Endothelial cell (in vitro differentiated cells): Measurements from ENCODE around the gene ZNF229. TPM values are rescaled to one million over a fixed set of nuclear protein-coding genes. Genes with fewer than 3 reads are reported as not detected.

Experiments
- DNase-seq: peaks from one replicate; pipeline ENCODE4 v3.0.0; 2021; ENCODE audit warnings: low spot score
- H3K27ac Mint-ChIP-seq: one replicate; pipeline ENCODE4 v1.8.0; 2021; ENCODE audit warnings: mixed read lengths, inconsistent platforms; ENCODE audit not compliant: unreplicated experiment
- H3K27me3 Mint-ChIP-seq: one replicate; pipeline ENCODE4 v1.8.0; 2021; ENCODE audit warnings: mild to moderate bottlenecking, moderate library complexity, mixed read lengths, inconsistent platforms; ENCODE audit not compliant: unreplicated experiment
- H3K36me3 Mint-ChIP-seq: one replicate; pipeline ENCODE4 v1.8.0; 2021; ENCODE audit warnings: mild to moderate bottlenecking, low read depth, mixed read lengths, inconsistent platforms; ENCODE audit not compliant: unreplicated experiment
- H3K4me1 Mint-ChIP-seq: one replicate; pipeline ENCODE4 v1.8.0; 2021; ENCODE audit warnings: mild to moderate bottlenecking, mixed read lengths, inconsistent platforms; ENCODE audit not compliant: unreplicated experiment
- H3K4me3 Mint-ChIP-seq: one replicate; pipeline ENCODE4 v1.8.0; 2021; ENCODE audit warnings: mild to moderate bottlenecking, mixed read lengths, inconsistent platforms; ENCODE audit not compliant: unreplicated experiment
- H3K9me3 Mint-ChIP-seq: one replicate; pipeline ENCODE4 v1.8.0; 2021; ENCODE audit warnings: mixed read lengths, inconsistent platforms; ENCODE audit not compliant: unreplicated experiment
- total RNA-seq: library from RNA; stranded (reverse); fragmentation: NEBNext Ultra II Directional; extraction: Animal tissue kit (Norgen Biotek cat#: 25700); gene quantifications from one replicate; pipeline ENCODE4 v1.2.1, GENCODE V29; 2021; ENCODE audit not compliant: unreplicated experiment
- TF ChIP-seq, protein P1 (sequence below): fragments of 200-600 bp; sonication (generic); IDR thresholded peaks from one replicate; pipeline ENCODE4 v1.5.0; 2021; ENCODE audit warnings: antibody characterized with exemption; ENCODE audit not compliant: unreplicated experiment

Gene ZNF229
- total RNA-seq, 1 donor from 2014 or later, result 10.3 TPM

DNA sequence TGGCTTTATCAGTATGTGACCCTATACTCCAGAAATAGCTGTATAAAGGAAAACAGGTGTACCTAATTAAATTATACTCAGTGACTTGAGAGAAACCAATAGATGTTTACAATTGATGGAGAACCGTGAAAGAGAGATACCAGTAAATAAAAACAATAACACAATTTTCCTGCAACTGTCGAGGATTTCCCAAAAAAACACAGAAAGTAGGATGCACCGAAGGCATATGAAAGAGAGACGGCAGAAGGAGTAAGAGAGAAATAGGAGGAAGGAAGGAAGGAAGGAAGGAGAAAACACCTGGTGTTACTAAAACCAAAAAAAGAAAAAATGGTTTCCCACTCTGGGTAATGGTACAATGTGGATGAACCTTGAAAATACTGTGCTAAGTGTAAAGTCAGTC, 6.8 kb upstream of the ZNF229 start:
- Mint-ChIP-seq H3K27me3 (peaks cover 12% of the 10 kb centered on the region), H3K4me1 (no peaks in the 10 kb centered on the region), H3K27ac (no peak overlapping the region), H3K36me3 (peaks cover 39% of the 10 kb centered on the region), H3K9me3 (peaks cover 49% of the 10 kb centered on the region), H3K4me3 (no peak overlapping the region)
- TF ChIP-seq, protein P1, sequence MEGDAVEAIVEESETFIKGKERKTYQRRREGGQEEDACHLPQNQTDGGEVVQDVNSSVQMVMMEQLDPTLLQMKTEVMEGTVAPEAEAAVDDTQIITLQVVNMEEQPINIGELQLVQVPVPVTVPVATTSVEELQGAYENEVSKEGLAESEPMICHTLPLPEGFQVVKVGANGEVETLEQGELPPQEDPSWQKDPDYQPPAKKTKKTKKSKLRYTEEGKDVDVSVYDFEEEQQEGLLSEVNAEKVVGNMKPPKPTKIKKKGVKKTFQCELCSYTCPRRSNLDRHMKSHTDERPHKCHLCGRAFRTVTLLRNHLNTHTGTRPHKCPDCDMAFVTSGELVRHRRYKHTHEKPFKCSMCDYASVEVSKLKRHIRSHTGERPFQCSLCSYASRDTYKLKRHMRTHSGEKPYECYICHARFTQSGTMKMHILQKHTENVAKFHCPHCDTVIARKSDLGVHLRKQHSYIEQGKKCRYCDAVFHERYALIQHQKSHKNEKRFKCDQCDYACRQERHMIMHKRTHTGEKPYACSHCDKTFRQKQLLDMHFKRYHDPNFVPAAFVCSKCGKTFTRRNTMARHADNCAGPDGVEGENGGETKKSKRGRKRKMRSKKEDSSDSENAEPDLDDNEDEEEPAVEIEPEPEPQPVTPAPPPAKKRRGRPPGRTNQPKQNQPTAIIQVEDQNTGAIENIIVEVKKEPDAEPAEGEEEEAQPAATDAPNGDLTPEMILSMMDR, result no peak
- DNase-seq, result no peak

DNA sequence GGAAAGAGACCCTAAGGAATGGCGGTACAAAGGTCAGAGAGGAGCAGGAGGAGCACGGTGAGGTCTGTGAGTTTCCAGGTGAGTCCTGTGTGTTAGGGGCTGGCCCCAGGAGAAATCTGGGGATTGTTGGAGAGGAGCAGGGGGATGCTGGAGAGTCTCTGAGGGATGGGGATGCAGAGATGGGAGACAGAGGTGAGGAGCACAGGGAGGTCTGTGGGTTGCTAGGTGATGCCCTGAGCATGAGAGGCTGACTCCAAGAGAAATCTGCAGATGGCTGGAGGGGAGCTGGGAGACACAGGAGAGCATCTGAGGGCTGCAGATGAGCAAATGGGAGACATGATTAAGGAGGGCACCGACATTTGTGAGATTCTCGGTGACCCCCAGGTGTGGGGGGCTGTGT, 4.1 kb upstream of the ZNF229 start:
- Mint-ChIP-seq H3K4me1 (peaks cover 3% of the 10 kb centered on the region), H3K27me3 (peaks cover 10% of the 10 kb centered on the region), H3K9me3 (peaks cover 50% of the 10 kb centered on the region), H3K4me3 (peak overlapping the region; percentile 59), H3K27ac (no peak overlapping the region), H3K36me3 (peaks cover 33% of the 10 kb centered on the region)
- TF ChIP-seq, protein P1, result no peak
- DNase-seq, result no peak

DNA sequence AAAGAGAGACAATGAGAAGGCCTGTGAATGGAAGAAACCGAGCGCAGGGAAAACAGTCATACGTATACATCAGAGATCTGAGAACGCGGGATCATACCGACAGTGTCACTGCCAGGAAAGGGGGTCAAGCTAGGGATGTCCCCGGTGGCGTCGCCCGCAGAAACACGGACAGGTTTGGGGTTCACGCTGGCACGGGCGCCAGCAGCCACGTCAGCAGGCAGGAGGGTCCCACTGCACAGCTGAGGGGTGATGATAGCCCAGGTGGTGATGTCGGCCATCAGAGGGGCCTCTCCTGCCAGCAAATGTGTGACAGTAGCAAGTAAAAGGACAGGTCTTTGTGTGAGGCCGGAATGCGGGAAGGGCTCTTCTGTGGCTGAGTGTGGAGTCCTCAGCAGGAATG, 3.4 kb upstream of the ZNF229 start:
- Mint-ChIP-seq H3K27ac (no peak overlapping the region), H3K27me3 (peaks cover 10% of the 10 kb centered on the region), H3K36me3 (peaks cover 34% of the 10 kb centered on the region), H3K4me3 (peak overlapping the region; percentile 59), H3K9me3 (peaks cover 51% of the 10 kb centered on the region), H3K4me1 (peaks cover 3% of the 10 kb centered on the region)
- TF ChIP-seq, protein P1, result no peak
- DNase-seq, result no peak

DNA sequence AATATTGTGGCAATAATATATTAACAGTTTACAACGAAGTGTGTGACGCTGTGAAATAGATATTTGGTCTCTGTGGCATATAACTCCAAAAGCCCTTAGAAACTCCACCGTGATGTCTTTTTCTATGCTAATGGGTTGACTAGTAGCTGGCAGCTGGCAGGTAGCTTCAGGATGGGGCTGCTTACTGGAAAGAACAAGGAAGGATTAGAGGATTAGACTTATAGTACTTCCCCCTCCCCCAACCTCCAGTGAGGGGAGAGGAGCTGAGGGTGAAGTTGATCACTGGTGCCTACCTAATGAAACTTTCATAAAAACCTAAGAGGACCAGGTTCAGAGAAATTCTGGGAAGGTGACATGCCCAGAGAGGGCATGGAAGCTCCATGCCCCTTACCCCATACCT, 9.8 kb downstream of the ZNF229 start:
- no peak for DNase-seq
- peak overlapping the region; percentile 59 for H3K4me3 Mint-ChIP-seq
- H3K36me3 Mint-ChIP-seq, result peaks cover 56% of the 10 kb centered on the region
- H3K4me1 Mint-ChIP-seq, result no peaks in the 10 kb centered on the region
- no peaks in the 10 kb centered on the region for H3K27me3 Mint-ChIP-seq
- H3K27ac Mint-ChIP-seq, result no peak overlapping the region
- H3K9me3 Mint-ChIP-seq, result peaks cover 16% of the 10 kb centered on the region
- TF ChIP-seq, protein P1, result no peak

DNA sequence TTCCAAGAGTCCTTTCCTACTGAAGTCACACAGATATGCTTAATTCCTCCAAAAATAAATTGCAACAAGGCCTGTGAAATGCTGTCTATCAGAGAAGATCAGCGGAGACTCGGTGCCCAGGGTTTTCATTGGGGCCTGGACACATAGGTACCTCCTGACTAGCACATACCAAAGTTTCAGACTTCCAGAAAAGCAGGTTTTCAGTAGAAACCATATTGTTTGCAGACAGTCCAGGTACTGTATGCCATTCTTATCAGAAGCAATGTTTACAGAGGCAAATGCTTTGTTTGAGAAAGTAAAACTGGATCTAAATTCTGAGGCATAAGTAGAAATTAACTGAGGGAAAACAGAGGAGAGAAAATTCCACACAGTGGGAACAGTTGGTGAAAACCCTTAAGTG, 12.8 kb downstream of the ZNF229 start:
- no peak overlapping the region for H3K27ac Mint-ChIP-seq
- no peak for DNase-seq
- TF ChIP-seq, protein P1, result no peak
- H3K4me3 Mint-ChIP-seq, result peak overlapping the region; percentile 20
- no peaks in the 10 kb centered on the region for H3K4me1 Mint-ChIP-seq
- H3K9me3 Mint-ChIP-seq, result peaks cover 18% of the 10 kb centered on the region
- peaks cover 65% of the 10 kb centered on the region for H3K36me3 Mint-ChIP-seq
- H3K27me3 Mint-ChIP-seq, result no peaks in the 10 kb centered on the region
